IPS-NIHi7 (cell line): Measurements from ENCODE around the gene NKD2.

Experiments used
- DNase-seq: peaks from one replicate; pipeline ENCODE4 v3.0.0; 2012; ENCODE audit warnings: mixed read lengths; ENCODE audit errors: extremely low spot score

Gene NKD2

GRCh38 chr5:978693-979092, 29.9 kb upstream of the NKD2 start:
- DNase-seq, result no peak

DNA sequence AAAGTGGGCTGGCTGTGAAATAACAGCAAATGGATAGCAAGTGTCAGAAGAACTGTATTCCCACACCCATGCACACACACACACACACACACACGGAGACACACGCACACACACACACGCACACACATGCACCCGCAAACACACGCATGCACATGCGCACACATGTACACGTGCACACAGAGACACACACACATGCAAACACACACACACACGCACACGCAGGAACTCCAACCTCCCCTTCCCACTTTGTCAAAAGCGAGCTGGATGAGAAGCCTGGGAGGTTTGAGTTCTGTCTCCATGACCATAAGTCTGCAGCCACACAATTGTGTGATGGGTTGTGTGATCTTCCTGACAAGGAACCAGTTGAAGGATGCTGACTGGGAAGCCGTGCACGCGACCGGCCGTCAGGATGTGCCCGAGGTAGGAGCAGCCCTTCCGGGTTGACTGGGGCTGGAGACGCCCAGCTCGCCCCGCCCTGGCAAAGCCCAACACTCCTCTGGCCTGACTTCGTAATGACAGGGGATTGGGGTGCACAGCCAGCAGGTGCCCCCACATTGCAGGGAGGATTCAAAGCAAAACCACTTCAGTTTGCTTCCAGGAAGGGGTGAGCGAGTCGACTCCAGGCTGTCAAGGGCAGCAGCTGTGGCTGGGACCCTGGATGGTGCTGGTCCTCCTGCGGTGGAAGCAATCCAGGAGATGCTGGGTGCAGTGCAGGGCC, 29.3 kb upstream of the NKD2 start:
- DNase-seq, result no peak

DNA sequence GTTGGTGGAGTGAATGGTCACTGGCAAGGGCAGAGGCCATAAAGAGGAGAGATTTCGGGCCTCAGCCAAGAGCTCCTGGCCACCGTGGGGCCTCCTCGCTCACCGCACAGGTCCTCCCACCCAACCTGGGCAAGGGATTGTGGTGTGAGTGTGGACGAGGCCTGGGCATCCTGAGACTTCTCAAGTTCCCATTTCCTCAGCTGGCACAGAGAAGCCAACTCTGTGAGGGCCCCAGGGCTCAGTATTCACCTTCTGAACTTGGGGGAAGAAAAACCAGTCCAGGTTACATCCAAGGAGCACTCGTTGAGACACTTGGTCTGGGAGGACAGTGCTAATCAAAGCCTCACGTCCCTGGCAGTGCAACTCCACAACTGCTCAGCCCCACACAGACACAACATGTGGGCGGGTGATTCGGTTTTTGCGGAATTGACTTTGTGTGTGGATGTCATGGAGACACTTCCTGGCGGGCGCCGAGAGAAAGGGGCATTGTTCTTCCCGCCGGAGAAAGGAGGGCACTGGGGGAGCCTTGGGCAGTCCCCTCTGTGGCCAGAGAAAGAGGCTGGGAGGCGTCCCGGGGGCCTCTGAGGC, 28.5 kb upstream of the NKD2 start:
- no peak for DNase-seq

DNA sequence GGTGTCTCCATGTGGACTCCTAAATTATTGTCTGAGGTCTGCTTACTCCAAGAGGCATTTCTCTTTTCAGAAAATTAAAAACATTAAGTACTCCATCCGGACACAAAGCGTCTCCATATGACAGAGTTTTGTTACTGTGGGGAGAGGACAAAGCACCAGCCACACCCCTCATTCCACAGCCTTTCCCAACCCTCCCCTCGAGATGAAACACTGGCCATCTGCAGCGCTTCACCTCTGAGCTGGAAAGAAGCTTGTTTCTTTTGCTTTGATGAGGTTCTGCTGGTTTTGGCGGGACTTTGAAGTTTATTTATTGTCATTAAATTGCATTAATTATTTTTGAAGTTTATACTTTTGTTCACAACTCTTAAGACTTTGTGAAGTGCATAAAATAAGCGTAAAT, 27.6 kb upstream of the NKD2 start:
- DNase-seq, result no peak

DNA sequence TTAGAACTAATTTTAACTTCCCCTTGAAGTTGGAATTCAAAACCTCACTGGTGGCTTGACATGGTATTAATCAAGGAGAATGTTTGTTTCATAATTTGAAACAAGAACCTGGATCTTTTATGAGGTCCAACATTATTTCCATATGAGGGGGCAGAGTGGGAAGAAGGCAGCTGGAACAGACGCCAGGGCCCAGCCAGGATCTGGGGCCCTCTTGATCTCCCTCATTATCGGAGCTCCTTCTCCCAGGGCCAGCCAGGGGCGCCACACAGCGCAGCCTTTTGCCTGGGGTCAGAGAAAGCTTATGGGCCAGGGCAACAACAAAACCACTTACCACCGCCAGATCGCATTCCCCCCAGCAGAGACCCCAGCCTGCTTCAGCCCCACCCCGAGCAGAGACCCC, 27.1 kb upstream of the NKD2 start:
- no peak for DNase-seq

DNA sequence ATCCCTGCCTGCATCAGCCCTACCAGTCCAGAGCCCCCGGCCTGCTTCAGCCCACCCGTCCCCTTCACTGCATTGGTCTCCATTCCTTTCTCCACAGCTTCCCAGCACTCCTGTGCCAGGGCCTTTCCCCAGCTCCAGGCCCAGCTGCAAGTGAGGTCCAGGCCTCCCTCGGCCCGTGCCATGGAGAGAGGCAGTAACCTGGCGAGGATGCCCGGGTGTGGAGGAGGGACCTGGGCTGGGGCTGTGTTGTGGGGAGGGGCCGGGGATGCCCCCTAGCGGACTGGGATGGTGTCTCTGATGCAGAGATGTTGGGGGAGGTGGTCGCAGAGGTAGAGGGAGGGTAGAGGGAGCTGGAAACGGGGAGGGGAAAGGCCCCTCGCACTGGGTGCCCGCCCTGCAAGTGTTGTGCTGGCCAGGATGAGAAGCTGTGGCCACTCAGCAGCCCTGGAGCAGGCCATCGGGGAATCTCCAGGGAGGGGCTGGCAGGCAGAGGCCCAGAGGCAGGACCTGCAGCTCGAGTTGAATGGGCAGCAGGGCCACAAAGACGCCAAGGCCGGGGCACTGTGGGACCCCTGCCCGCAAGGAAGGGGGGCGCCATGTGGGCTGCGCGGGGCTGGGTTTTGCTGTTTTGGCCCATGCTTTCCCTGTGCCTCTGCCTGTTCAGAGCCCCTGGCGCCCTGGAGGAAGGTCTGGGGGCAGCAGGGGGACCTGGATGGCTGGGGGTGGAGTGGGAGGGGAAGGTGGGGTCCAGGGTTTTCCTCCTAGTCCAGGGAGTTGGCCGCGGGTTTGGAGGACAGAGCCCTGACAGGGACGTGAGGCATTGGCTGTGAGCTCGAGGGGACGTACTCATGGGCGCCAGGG, 26.0 kb upstream of the NKD2 start:
- DNase-seq, result peak; percentile 90

DNA sequence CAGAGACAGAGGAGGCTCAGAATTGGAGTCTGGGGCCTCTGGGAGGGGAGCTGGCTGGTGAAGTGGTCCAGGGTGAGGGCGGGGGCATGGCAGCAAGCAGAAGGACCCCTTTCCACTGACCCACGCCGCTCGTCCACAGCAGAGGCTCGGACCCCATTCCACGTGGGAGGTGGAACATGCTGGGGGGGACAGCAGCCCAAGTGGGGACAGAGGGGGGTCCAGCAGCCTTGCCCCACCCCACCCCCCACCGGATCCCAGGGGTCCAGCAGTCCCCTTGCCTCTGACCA, 25.4 kb upstream of the NKD2 start:
- no peak for DNase-seq

DNA sequence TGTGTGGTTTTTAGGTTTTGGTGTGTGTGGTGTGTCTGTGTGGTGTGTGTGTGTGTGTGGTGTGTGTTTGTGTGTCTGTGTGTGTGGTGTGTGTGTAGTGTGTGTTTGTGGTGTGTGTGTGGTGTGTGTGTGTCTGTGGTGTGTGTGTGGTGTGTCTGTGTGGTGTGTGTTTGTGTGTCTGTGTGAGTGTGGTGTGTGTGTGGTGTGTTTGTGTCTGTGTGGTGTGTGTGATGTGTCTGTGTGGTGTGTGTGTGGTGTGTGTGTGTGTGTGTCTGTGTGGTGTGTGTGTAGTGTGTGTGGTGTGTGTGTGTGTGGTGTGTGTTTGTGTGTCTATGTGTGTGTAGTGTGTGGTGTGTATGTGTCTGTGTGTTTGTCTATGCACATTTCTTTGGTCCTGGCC, 25.0 kb upstream of the NKD2 start:
- no peak for DNase-seq

DNA sequence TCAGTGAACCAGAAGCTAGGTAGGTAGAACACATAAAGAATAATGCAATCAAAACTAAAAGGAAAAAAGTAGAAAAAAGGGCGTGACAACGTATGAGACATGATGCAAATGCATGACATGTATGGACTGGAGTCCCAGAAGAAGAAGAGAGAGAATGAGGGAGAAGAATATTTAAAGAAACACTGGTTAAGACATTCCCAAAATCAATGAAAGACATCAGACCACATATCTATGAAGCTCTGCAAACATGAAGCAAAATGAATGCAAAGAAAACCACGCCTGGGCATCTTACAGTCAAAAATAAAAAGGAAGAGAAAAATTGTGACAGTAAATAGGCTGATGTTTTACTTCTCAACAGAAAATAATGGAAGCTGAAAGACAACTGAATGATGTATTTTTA, 23.8 kb upstream of the NKD2 start:
- DNase-seq, result no peak

GRCh38 chr5:987761-988160, 20.8 kb upstream of the NKD2 start:
- DNase-seq, result no peak

- DNase-seq, result no peak
These were observed 20.3 kb upstream of the NKD2 start for GRCh38 chr5:988322-988721.

DNA sequence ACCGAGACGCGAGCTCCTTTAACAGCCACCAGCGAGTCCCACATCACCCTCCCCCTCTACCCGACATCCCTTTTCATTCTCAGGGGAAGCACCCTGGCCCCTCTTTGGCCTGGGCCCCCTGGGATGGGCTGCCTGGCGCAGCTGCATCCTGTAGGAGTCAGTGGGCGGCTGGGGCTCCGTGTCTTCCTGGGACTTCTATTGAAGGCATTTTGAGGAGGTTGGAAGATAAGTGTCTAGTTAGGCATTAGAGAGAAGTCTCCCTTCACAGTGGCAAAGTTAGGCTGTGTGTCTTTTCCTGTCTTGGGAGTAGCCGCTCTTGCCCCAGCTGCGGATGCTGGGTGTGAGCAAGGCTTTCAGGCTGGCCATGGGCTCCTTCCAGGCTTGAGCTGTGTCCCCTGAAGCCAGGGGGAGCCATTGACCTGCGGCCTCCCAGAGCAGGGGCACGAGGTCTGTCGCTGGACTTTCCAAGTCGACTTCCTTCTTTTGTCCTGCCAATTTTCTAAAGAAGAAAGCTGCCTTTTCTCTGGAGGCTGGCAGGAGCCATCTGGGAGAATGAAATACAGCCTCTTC, 18.6 kb upstream of the NKD2 start:
- peak; percentile 81 for DNase-seq

DNA sequence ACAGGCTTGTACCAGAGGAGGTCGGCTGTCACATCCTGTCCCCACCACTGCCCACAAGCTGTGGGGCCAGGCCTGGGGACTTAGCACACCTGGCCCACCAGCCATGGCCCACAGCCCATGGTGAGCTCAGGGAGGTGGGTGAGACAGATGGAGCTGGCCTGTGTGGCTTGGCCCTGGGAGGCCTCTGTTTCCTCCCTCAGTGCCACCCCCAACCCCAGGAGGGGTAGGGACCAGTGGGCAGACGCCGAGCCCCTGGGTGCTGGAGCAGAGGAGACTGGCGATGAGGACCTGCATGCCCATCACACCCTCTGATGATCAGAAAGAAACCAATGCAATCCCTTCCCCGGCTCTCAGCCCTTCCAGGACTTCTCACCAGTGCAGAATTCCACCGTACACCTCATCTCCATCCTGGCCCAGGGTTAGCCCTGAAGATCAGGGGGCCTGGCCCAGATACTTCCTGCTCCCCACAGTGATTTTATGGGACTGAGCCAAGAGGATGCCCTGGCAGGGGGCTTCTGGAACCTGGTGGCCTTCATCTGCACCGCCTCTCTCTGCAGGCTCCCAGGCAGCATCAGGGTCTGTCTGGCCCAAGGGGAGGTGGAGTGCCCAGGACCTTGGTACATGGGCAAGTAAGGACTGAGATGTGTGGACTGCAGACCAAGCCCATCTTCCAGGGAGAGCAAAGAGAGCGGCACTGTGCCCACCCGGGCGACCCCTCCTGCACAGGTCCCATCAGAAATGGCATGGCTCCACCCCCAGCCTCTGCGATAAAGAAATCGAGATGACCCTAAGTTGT, 16.9 kb upstream of the NKD2 start:
- DNase-seq, result no peak

DNA sequence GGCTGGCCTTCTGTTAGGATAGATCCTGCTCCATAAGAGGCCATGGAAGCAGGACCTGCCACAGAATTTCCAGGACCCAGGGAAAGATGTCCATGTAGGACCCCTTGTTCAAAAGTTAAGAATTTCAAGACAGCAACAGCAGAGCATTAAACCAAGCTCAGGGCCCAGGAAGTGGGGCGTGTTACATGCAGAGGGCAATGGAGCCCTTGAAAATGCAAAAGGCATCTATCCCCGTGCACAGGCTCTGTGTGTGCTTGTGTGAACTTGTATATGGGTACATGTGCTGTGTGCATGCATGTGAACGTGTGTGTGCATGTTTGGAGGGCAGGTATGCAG, 14.4 kb upstream of the NKD2 start:
- no peak for DNase-seq

- no peak for DNase-seq
These were observed 13.8 kb upstream of the NKD2 start for GRCh38 chr5:994821-995220.

DNA sequence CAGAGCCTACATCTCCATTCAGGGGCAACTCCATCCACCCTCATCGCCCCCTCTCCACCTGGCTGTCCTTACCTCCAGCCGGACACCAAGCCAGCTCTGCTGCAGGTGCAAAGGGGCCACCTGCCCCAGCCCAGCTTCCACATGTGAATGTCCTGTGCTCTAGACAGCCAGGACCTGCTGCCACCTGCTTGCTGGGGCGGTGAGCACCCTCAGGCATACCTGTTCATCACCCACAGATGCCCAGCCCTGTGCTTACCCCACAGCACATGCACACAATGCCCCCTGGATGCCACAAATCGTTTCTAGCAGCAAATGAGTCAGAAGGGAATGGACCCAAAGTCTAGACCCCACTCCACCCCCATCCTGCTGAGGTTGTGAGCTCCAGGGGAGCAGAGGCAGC, 13.3 kb upstream of the NKD2 start:
- DNase-seq, result no peak

DNA sequence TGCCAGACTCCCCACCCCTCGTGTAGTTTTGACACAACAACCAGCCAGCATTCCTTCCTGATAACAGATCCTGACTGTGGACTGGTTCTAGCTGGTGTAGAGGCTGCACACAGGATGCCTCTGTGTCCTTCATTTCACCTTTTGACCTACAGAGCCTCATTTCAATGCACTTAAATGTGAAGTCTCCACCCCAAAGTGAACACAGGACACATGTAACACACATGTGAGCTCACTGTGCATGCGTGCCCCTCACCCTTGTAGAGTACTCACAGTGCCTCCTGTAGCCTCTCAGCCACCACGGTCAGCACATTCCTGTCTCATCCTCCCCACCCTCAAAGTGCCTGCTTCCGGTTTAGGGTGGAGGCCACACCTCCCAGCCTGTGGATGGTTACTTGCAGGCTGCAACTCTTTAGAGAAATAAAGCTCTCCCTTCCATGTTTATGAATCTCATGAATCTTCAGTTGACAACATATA, 11.6 kb upstream of the NKD2 start:
- DNase-seq, result no peak

GRCh38 chr5:997711-998110, 10.9 kb upstream of the NKD2 start:
- no peak for DNase-seq

DNA sequence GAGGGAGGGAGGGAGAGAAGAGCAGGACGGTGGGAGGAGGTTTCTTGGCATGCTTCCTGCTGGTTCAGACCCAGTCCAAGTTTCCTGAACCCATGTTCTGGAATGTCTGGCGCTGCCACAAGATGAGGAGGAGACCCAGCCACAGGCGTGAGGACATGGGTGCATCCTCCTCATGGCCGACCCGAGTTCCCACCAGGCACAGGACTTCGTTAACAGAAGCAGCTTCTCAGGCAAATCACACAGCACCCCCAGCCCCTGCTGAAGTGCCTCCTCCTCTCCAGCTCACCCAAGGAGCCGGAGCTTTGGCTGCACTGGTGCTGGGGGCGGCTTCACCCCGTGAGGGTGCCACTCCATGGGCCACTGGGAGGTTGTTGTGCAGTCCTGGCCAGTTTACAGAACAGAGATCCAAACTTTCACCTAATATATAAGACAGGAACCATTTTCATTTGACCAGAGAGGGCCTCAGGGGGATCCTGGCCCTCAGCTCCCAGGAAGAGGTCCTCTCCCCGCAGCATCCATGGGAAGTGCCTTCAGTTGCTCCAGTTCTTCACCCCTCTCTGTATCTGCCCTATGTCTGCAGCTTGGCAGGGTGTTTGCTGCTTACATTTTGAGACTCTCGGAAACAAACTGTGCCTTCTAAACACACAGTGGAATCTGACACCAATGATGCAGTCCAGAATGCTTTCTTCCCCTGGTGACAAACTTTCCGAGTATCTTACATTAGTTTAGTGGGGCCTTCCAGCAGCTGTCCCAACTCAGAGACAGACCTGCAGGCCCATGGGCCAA, 10.2 kb upstream of the NKD2 start:
- DNase-seq, result no peak

- DNase-seq, result no peak
These were observed 9.5 kb upstream of the NKD2 start for GRCh38 chr5:999032-999501.

DNA sequence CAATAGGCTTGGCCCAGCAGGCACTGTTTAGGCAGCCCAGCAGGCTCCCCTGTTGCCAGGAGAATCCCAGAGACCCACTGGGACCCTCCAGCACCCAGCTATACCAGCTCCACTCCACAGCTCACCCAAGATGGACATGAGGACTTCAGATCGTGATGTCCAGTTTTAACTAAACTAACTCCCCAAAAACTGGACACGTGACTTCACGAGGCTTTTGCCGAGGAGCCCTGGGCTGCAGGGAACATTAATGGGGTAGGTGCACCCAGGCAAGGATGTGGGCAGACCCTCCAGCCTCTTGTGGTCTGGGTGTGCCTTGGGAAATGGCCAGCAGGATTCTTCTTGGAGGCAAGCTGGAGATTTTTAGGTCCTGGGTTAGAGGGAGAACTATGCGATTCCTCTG, 8.9 kb upstream of the NKD2 start:
- no peak for DNase-seq
